ENCODE measurements around the gene ACOT2. TPM values are rescaled to one million over a fixed set of nuclear protein-coding genes. Genes with fewer than 3 reads are reported as not detected.

The ACOT2 gene
- total and polyA plus RNA-seq, 4 donors: 22.4 to 61.9 (median 31.6) TPM

DNA sequence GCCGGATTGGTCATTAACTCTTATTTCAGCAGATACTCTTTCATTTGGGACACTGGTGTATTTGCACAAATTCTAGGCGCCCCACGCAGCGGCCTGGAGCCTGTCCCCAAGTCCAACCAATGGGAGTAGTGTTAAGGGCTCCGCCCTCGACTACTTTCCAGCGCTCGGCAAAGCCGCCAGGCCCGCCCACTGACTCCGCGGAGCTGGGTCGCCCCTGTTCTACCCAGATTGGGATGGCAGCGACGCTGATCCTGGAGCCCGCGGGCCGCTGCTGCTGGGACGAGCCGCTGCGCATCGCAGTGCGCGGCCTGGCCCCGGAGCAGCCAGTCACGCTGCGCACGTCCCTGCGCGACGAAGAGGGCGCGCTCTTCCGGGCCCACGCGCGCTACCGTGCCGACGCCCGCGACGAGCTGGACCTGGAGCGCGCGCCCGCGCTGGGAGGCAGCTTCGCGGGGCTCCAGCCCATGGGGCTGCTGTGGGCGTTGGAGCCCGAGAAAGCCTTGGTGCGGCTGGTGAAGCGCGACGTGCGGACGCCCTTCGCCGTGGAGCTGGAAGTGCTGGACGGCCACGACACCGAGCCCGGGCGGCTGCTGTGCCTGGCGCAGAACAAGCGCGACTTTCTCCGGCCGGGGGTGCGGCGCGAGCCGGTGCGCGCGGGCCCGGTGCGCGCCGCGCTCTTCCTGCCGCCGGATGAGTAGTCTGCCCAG is 43.5 kb downstream of the ACOT2 start, which contains the start of gene ACOT6:
TSS of gene ACOT6 (plus strand) at position 179 of the 707 bp plus-strand sequence. CDS start at position 234, 55 bp downstream.
- no peaks in the 10 kb centered on the region for H3K9me3 ChIP-seq (ENCODE audit: control insufficient read depth in 4 of 4, insufficient read depth in 3 of 4, low read length in 3 of 4)
- H3K36me3 ChIP-seq (ENCODE audit: control insufficient read depth in 4 of 4, insufficient read depth in 4 of 4, low read length in 4 of 4): no peaks in the 10 kb centered on the region
- 0 to 1% methylated on average over 84 of the region's 84 CpGs for WGBS, 2 donors
- peak within 1 kb of the TSS in 1 of 2 donors; percentile 46 for H3K9ac ChIP-seq (ENCODE audit: insufficient read depth in 1 of 2, low read length in 2 of 2)
- H3K4me3 ChIP-seq: peak within 1 kb of the TSS; percentile 78
- TF ChIP-seq, protein P1, sequence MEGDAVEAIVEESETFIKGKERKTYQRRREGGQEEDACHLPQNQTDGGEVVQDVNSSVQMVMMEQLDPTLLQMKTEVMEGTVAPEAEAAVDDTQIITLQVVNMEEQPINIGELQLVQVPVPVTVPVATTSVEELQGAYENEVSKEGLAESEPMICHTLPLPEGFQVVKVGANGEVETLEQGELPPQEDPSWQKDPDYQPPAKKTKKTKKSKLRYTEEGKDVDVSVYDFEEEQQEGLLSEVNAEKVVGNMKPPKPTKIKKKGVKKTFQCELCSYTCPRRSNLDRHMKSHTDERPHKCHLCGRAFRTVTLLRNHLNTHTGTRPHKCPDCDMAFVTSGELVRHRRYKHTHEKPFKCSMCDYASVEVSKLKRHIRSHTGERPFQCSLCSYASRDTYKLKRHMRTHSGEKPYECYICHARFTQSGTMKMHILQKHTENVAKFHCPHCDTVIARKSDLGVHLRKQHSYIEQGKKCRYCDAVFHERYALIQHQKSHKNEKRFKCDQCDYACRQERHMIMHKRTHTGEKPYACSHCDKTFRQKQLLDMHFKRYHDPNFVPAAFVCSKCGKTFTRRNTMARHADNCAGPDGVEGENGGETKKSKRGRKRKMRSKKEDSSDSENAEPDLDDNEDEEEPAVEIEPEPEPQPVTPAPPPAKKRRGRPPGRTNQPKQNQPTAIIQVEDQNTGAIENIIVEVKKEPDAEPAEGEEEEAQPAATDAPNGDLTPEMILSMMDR (IDR thresholded peaks at IDR 0.05; ENCODE audit: control extremely low read depth, extremely low read depth): no peak
- H3K4me1 ChIP-seq (ENCODE audit: control insufficient read depth in 5 of 5, insufficient read depth in 5 of 5, low read length in 5 of 5): peaks cover 0 to 2% (median 0%) of the 10 kb centered on the region in 5 donors
- H3K27ac ChIP-seq (ENCODE audit: low read depth in 1 of 2, low read length in 1 of 2): peak within 1 kb of the TSS; percentile 47 to 91
- DNase-seq (peak; percentile 79 to 86 (median 84)), ATAC-seq (ENCODE audit: insufficient read depth, low FRiP score) (peak; percentile 90)
- H3K27me3 ChIP-seq (ENCODE audit: control insufficient read depth in 3 of 3, insufficient read depth in 3 of 3, low read length in 2 of 3): no peaks in the 10 kb centered on the region

DNA sequence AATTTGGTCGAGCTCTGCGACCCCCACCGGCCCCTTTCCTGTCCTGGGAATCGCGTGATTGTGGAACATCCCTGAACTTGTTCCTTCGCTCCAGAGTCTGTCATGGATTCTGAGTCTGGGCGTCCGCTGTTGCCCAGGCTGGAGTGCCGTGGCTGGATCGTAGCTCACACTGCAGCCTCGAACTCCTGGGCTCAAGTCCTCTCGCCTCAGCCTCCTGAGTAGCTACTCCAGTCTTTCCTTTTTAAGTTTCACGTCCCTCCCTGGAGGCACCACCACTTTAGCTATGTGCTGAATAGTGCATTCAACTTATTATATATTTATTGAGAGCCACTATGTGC is 44.0 kb downstream of the ACOT2 start:
- Histone ChIP-seq H3K27ac (ENCODE audit: low read depth in 1 of 2, low read length in 1 of 2) (peak overlapping the region; percentile 47 to 91), H3K9me3 (ENCODE audit: control insufficient read depth in 4 of 4, insufficient read depth in 3 of 4, low read length in 3 of 4) (no peaks in the 10 kb centered on the region), H3K4me3 (peak overlapping the region; percentile 39), H3K36me3 (ENCODE audit: control insufficient read depth in 4 of 4, insufficient read depth in 4 of 4, low read length in 4 of 4) (no peaks in the 10 kb centered on the region), H3K27me3 (ENCODE audit: control insufficient read depth in 3 of 3, insufficient read depth in 3 of 3, low read length in 2 of 3) (no peaks in the 10 kb centered on the region), H3K4me1 (ENCODE audit: control insufficient read depth in 5 of 5, insufficient read depth in 5 of 5, low read length in 5 of 5) (peaks cover 0 to 2% (median 0%) of the 10 kb centered on the region in 5 donors), H3K9ac (ENCODE audit: insufficient read depth in 1 of 2, low read length in 2 of 2) (peak overlapping the region in 1 of 2 donors; percentile 46)
- WGBS, 2 donors: 4 to 7% methylated on average over 13 of the region's 13 CpGs
- ATAC-seq (ENCODE audit: insufficient read depth, low FRiP score) (no peak), DNase-seq (no peak)
- TF ChIP-seq, protein P1 (IDR thresholded peaks at IDR 0.05; ENCODE audit: control extremely low read depth, extremely low read depth): no peak

DNA sequence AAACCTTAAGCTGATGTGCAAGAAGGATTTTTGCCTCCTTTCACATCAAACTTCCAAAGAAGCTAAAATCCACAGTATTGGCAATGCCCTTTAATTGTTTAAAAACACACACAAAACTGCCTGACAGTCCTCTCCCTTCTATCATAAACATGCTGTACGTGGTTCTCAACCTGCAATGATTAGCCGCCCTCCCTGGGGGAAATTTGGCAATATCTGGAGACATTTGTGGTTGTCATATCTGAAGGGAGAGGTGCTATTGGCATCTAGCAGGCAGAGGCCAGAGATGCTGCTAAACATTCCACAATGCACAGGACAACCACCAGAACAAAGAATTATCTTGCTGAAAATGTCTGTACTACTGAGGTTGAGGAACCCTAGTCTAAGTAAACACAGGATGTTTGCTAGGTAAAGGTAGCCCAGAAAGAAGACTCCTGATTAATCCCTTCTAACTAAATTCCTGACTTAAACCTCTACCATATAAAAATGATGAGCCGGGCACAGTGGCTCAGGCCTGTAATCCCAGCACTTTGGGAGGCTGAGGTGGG is 44.5 kb downstream of the ACOT2 start:
- DNase-seq (no peak), ATAC-seq (ENCODE audit: insufficient read depth, low FRiP score) (no peak)
- H3K9ac ChIP-seq (ENCODE audit: insufficient read depth in 1 of 2, low read length in 2 of 2): no peak overlapping the region
- H3K27ac ChIP-seq (ENCODE audit: low read depth in 1 of 2, low read length in 1 of 2): no peak overlapping the region
- no peaks in the 10 kb centered on the region for H3K9me3 ChIP-seq (ENCODE audit: control insufficient read depth in 4 of 4, insufficient read depth in 3 of 4, low read length in 3 of 4)
- TF ChIP-seq, protein P1 (IDR thresholded peaks at IDR 0.05; ENCODE audit: control extremely low read depth, extremely low read depth): no peak
- peaks cover 0 to 2% (median 0%) of the 10 kb centered on the region in 5 donors for H3K4me1 ChIP-seq (ENCODE audit: control insufficient read depth in 5 of 5, insufficient read depth in 5 of 5, low read length in 5 of 5)
- no peaks in the 10 kb centered on the region for H3K36me3 ChIP-seq (ENCODE audit: control insufficient read depth in 4 of 4, insufficient read depth in 4 of 4, low read length in 4 of 4)
- H3K27me3 ChIP-seq (ENCODE audit: control insufficient read depth in 3 of 3, insufficient read depth in 3 of 3, low read length in 2 of 3): no peaks in the 10 kb centered on the region
- WGBS, 2 donors: 50 to 84% methylated on average over 3 of the region's 3 CpGs
- no peak overlapping the region for H3K4me3 ChIP-seq

Data from lung (tissue), 12 donors.